ENCODE data around the gene NHERF1.

NHERF1 gene

GRCh38 chr17:74803388-74803930, 55.0 kb downstream of the NHERF1 start:
- Histone ChIP-seq H3F3A (ENCODE audit: insufficient read depth) (no peaks in the 10 kb centered on the region), H4K20me1 (ENCODE audit: low read depth, low read length) (no peaks in the 10 kb centered on the region), H2AFZ (ENCODE audit: low read depth, low read length, severe bottlenecking) (no peak overlapping the region), H3K4me3 (ENCODE audit: insufficient read depth, low read length, poor library complexity, severe bottlenecking) (no peak overlapping the region), H3K9me3 (ENCODE audit: insufficient read depth, low read length) (no peaks in the 10 kb centered on the region), H3K27me3 (ENCODE audit: low read length) (no peaks in the 10 kb centered on the region), H3K27ac (ENCODE audit: low read depth, low read length) (no peak overlapping the region), H3K4me2 (ENCODE audit: low read depth, low read length, poor library complexity, severe bottlenecking) (no peak overlapping the region), H3K9ac (ENCODE audit: low read length) (no peak overlapping the region), H3K9me2 (replicated peaks; ENCODE audit: insufficient read depth, low read length) (no peaks in the 10 kb centered on the region), H3K36me3 (ENCODE audit: low read length) (no peaks in the 10 kb centered on the region), H3K79me2 (ENCODE audit: insufficient read depth, low read length) (no peaks in the 10 kb centered on the region)
- TF ChIP-seq EZH2phosphoT487 (conservative IDR thresholded peaks at IDR 0.05; ENCODE audit: low read length) (no peak), CTCF (IDR thresholded peaks at IDR 0.05; ENCODE audit: insufficient read depth, low read length, poor library complexity, severe bottlenecking) (no peak)

DNA sequence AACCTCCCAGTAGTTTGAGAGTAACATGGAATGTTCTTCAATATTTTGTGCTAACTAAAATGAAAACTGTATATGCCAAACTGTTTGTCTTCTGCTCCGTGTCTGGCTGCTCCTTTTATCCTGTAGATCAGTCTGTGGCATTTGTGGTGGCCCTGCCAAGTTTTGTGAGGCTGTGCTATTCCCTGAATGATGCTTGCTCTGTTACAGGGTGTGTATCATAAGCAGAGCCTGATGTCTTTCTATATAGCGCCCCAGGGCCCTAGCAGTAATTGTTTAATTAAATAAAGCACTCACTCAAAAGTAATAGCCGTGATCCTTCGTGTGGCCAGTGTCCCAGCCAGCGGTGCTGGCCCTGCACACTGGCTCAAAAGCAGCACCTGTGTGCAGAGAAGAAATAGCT, 55.5 kb downstream of the NHERF1 start:
- no peak for TF ChIP-seq EZH2phosphoT487 (conservative IDR thresholded peaks at IDR 0.05; ENCODE audit: low read length)
- no peaks in the 10 kb centered on the region for H3K79me2 ChIP-seq (ENCODE audit: insufficient read depth, low read length)
- no peaks in the 10 kb centered on the region for H3K9me3 ChIP-seq (ENCODE audit: insufficient read depth, low read length)
- no peaks in the 10 kb centered on the region for H3K9me2 ChIP-seq (replicated peaks; ENCODE audit: insufficient read depth, low read length)
- H3K4me3 ChIP-seq (ENCODE audit: insufficient read depth, low read length, poor library complexity, severe bottlenecking), result no peak overlapping the region
- H3K4me2 ChIP-seq (ENCODE audit: low read depth, low read length, poor library complexity, severe bottlenecking), result no peak overlapping the region
- no peaks in the 10 kb centered on the region for H4K20me1 ChIP-seq (ENCODE audit: low read depth, low read length)
- H3F3A ChIP-seq (ENCODE audit: insufficient read depth), result no peaks in the 10 kb centered on the region
- no peaks in the 10 kb centered on the region for H3K27me3 ChIP-seq (ENCODE audit: low read length)
- no peaks in the 10 kb centered on the region for H3K36me3 ChIP-seq (ENCODE audit: low read length)
- H3K27ac ChIP-seq (ENCODE audit: low read depth, low read length), result no peak overlapping the region
- no peak overlapping the region for H2AFZ ChIP-seq (ENCODE audit: low read depth, low read length, severe bottlenecking)
- H3K9ac ChIP-seq (ENCODE audit: low read length), result no peak overlapping the region

GRCh38 chr17:74804683-74805082, 56.3 kb downstream of the NHERF1 start:
- Histone ChIP-seq H2AFZ (ENCODE audit: low read depth, low read length, severe bottlenecking) (no peak overlapping the region), H3K9me3 (ENCODE audit: insufficient read depth, low read length) (no peaks in the 10 kb centered on the region), H4K20me1 (ENCODE audit: low read depth, low read length) (no peaks in the 10 kb centered on the region), H3F3A (ENCODE audit: insufficient read depth) (no peaks in the 10 kb centered on the region), H3K9ac (ENCODE audit: low read length) (no peak overlapping the region), H3K4me3 (ENCODE audit: insufficient read depth, low read length, poor library complexity, severe bottlenecking) (no peak overlapping the region), H3K4me2 (ENCODE audit: low read depth, low read length, poor library complexity, severe bottlenecking) (no peak overlapping the region), H3K27me3 (ENCODE audit: low read length) (no peaks in the 10 kb centered on the region), H3K9me2 (replicated peaks; ENCODE audit: insufficient read depth, low read length) (no peaks in the 10 kb centered on the region), H3K79me2 (ENCODE audit: insufficient read depth, low read length) (no peaks in the 10 kb centered on the region), H3K36me3 (ENCODE audit: low read length) (no peaks in the 10 kb centered on the region), H3K27ac (ENCODE audit: low read depth, low read length) (no peak overlapping the region)
- TF ChIP-seq EZH2phosphoT487 (conservative IDR thresholded peaks at IDR 0.05; ENCODE audit: low read length), result no peak
- no peak for TF ChIP-seq CTCF (IDR thresholded peaks at IDR 0.05; ENCODE audit: insufficient read depth, low read length, poor library complexity, severe bottlenecking)

DNA sequence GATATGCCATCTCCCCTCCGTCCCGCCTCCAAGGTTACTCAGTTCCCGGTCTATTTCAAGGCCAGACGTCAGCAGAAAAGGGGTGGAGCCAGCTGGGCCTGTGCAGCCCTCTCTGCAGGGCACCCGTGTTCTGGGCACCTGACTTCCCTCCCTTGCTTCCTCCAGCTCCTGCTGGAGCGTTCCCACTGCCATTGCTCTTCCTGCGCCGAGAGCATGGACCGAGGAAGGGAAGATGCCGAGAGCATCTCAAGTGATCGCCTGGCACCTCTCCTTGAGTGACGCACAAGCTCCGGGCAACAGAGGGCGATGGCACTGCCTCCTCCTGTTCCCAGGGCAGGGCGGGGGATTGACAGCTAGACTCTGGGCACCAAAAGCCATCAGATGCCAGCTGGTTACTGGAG, 57.2 kb downstream of the NHERF1 start:
- no peaks in the 10 kb centered on the region for H3K79me2 ChIP-seq (ENCODE audit: insufficient read depth, low read length)
- no peaks in the 10 kb centered on the region for H3K9me2 ChIP-seq (replicated peaks; ENCODE audit: insufficient read depth, low read length)
- H3K4me3 ChIP-seq (ENCODE audit: insufficient read depth, low read length, poor library complexity, severe bottlenecking), result no peak overlapping the region
- H3K9me3 ChIP-seq (ENCODE audit: insufficient read depth, low read length), result no peaks in the 10 kb centered on the region
- TF ChIP-seq CTCF (IDR thresholded peaks at IDR 0.05; ENCODE audit: insufficient read depth, low read length, poor library complexity, severe bottlenecking) (no peak), EZH2phosphoT487 (conservative IDR thresholded peaks at IDR 0.05; ENCODE audit: low read length) (no peak)
- H2AFZ ChIP-seq (ENCODE audit: low read depth, low read length, severe bottlenecking), result no peak overlapping the region
- H3K27ac ChIP-seq (ENCODE audit: low read depth, low read length), result no peak overlapping the region
- H3K4me2 ChIP-seq (ENCODE audit: low read depth, low read length, poor library complexity, severe bottlenecking), result no peak overlapping the region
- no peaks in the 10 kb centered on the region for H3F3A ChIP-seq (ENCODE audit: insufficient read depth)
- H3K9ac ChIP-seq (ENCODE audit: low read length), result no peak overlapping the region
- H4K20me1 ChIP-seq (ENCODE audit: low read depth, low read length), result no peaks in the 10 kb centered on the region
- H3K27me3 ChIP-seq (ENCODE audit: low read length), result no peaks in the 10 kb centered on the region
- no peaks in the 10 kb centered on the region for H3K36me3 ChIP-seq (ENCODE audit: low read length)
